TTC549 (cell line): ENCODE data around the gene GNG7.
"Not testable (repeated sequence)": the region's sequence is repeated elsewhere in the genome, so short reads cannot be mapped to it uniquely, and the experiment has no call there.

Source experiments
- FAIRE-seq: peaks from 2 replicates; lab custom pipeline; 2012; peaks lifted over from hg19 to GRCh38; lab: Jason Lieb, UNC

The GNG7 gene

GRCh38 chr19:2574971-2575630 lies 127.4 kb downstream of the GNG7 start:
- FAIRE-seq: no peak

GRCh38 chr19:2574478-2574931 lies 128.0 kb downstream of the GNG7 start:
- FAIRE-seq: no peak

- FAIRE-seq: no peak
Observed at GRCh38 chr19:2573916-2574315, 128.6 kb downstream of the GNG7 start.

- not testable (repeated sequence) for FAIRE-seq
Observed at GRCh38 chr19:2572152-2572551, 130.3 kb downstream of the GNG7 start.

GRCh38 chr19:2569596-2570465 lies 132.7 kb downstream of the GNG7 start:
- no peak for FAIRE-seq

GRCh38 chr19:2567996-2568395 lies 134.5 kb downstream of the GNG7 start:
- no peak for FAIRE-seq

- no peak for FAIRE-seq
Observed at GRCh38 chr19:2567580-2567979, 134.9 kb downstream of the GNG7 start.

GRCh38 chr19:2563546-2563945 lies 138.9 kb downstream of the GNG7 start:
- FAIRE-seq: not testable (repeated sequence)

- no peak for FAIRE-seq
Observed at GRCh38 chr19:2561895-2562294, 140.6 kb downstream of the GNG7 start.

- no peak for FAIRE-seq
Observed at GRCh38 chr19:2561221-2561620, 141.3 kb downstream of the GNG7 start.

GRCh38 chr19:2560369-2560768 lies 142.1 kb downstream of the GNG7 start:
- no peak for FAIRE-seq

- FAIRE-seq: no peak
Observed at GRCh38 chr19:2558543-2558942, 144.0 kb downstream of the GNG7 start.

GRCh38 chr19:2558131-2558530 lies 144.4 kb downstream of the GNG7 start:
- FAIRE-seq: not testable (repeated sequence)

GRCh38 chr19:2557093-2557440 lies 145.4 kb downstream of the GNG7 start:
- FAIRE-seq: no peak

GRCh38 chr19:2556221-2557092 lies 146.0 kb downstream of the GNG7 start:
- FAIRE-seq: no peak

- no peak for FAIRE-seq
Observed at GRCh38 chr19:2555422-2556220, 146.9 kb downstream of the GNG7 start.

GRCh38 chr19:2554856-2555255 lies 147.6 kb downstream of the GNG7 start:
- FAIRE-seq: no peak

GRCh38 chr19:2553510-2553909 lies 149.0 kb downstream of the GNG7 start:
- peak; percentile 66 for FAIRE-seq

- FAIRE-seq: no peak
Observed at GRCh38 chr19:2552859-2553258, 149.6 kb downstream of the GNG7 start.

- no peak for FAIRE-seq
Observed at GRCh38 chr19:2551864-2552185, 150.7 kb downstream of the GNG7 start.

GRCh38 chr19:2551172-2551863 lies 151.2 kb downstream of the GNG7 start:
- FAIRE-seq: peak; percentile 84
